DOHH2 (cell line): ENCODE measurements around the gene NMNAT2.

Experiments used
- CTCF ChIP-seq: fragments of 200-600 bp; sonication (generic); IDR thresholded peaks from one replicate; pipeline ENCODE4 v1.5.1; 2014; ENCODE audit warnings: antibody characterized with exemption, mild to moderate bottlenecking, low read depth, low read length; ENCODE audit not compliant: poor library complexity, severe bottlenecking
- EZH2phosphoT487 ChIP-seq: fragments of 200-600 bp; sonication (generic); IDR thresholded peaks from 2 replicates; pipeline ENCODE4 v1.6.1; 2017; ENCODE audit warnings: borderline replicate concordance, mild to moderate bottlenecking, antibody characterized with exemption, low read length, moderate library complexity, mixed read lengths

DNA sequence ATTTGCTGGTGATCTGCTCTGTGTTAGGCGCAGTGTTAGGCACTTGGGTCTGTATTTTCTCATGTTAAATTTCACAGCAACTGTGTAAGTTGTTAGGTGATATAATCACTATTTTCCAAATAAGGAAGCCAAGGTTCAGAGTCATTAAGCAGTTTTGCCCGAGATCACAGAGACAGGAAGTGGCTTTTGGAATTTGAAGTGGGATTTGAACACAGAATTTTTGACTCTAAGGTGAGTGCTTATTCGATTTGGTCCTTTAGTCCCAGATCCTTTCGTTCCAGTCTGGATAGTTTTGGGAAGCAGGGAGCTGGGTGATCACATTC lies 114.9 kb downstream of the NMNAT2 start:
- TF ChIP-seq CTCF (no peak), EZH2phosphoT487 (no peak)
